ENCODE results near the gene RBMS1.
A peak's percentile ranks its signal among the peaks of the same experiment; 100 is the strongest.

Gene RBMS1

GRCh38 chr2:160522951-160523710 is 29.5 kb upstream of the RBMS1 start:
- WGBS, 2 donors (ENCODE audit: extremely low coverage in 2 of 2, insufficient read length in 2 of 2, insufficient replicate concordance in 1 of 2), result no CpG with 5 or more reads among the region's 4 CpGs

GRCh38 chr2:160517731-160518130 is 24.1 kb upstream of the RBMS1 start:
- Histone ChIP-seq H3K36me3 (replicated peaks in 1 of 2; ENCODE audit: control insufficient read depth in 2 of 2, insufficient read depth in 2 of 2, low read length in 2 of 2) (no peaks in the 10 kb centered on the region), H3K18ac (ENCODE audit: low read length) (no peak overlapping the region), H3K9me3 (replicated peaks in 1 of 2; ENCODE audit: control insufficient read depth in 2 of 2, insufficient read depth in 1 of 2, low read depth in 1 of 2, low read length in 2 of 2) (no peaks in the 10 kb centered on the region), H2BK5ac (ENCODE audit: low read length) (no peak overlapping the region), H3K79me1 (ENCODE audit: low read depth, low read length) (no peaks in the 10 kb centered on the region), H3K4me2 (ENCODE audit: insufficient read depth, low read length, poor library complexity, severe bottlenecking) (no peak overlapping the region), H3K4me3 (ENCODE audit: low read length in 2 of 2) (no peak overlapping the region), H2AK5ac (ENCODE audit: low read depth, low read length) (no peak overlapping the region), H3K23ac (ENCODE audit: low read depth, low read length, poor library complexity) (no peak overlapping the region), H3K27ac (replicated peaks; ENCODE audit: low read length) (no peak overlapping the region), H2AFZ (ENCODE audit: low read length) (no peak overlapping the region), H2BK120ac (ENCODE audit: low read depth, low read length) (no peak overlapping the region), H4K8ac (ENCODE audit: low read depth, low read length) (no peak overlapping the region), H3K4me1 (ENCODE audit: control insufficient read depth in 2 of 2, insufficient read depth in 1 of 2, low read depth in 1 of 2, low read length in 2 of 2) (no peaks in the 10 kb centered on the region), H3K4ac (ENCODE audit: low read length) (no peak overlapping the region), H2BK15ac (ENCODE audit: low read length) (no peak overlapping the region), H4K91ac (ENCODE audit: low read depth, low read length, poor library complexity) (no peak overlapping the region), H2BK12ac (ENCODE audit: low read length) (no peak overlapping the region), H3K9ac (ENCODE audit: low read depth, low read length, poor library complexity) (no peak overlapping the region), H3K14ac (ENCODE audit: low read length) (no peak overlapping the region), H3K27me3 (ENCODE audit: control insufficient read depth in 3 of 3, insufficient read depth in 3 of 3, low read depth in 1 of 3, low read length in 3 of 3) (no peaks in the 10 kb centered on the region)
- DNase-seq (ENCODE audit: low spot score), result no peak
- no CpG with 5 or more reads among the region's 2 CpGs for WGBS, 2 donors (ENCODE audit: extremely low coverage in 2 of 2, insufficient read length in 2 of 2, insufficient replicate concordance in 1 of 2)

More at GRCh38 chr2:160522951-160523710, 29.5 kb upstream of the RBMS1 start:
- no peak overlapping the region for H2AK5ac ChIP-seq (ENCODE audit: low read depth, low read length)
- H3K27ac ChIP-seq (replicated peaks; ENCODE audit: low read length), result no peak overlapping the region
- H4K8ac ChIP-seq (ENCODE audit: low read depth, low read length), result no peak overlapping the region
- H2AFZ ChIP-seq (ENCODE audit: low read length), result peak overlapping the region; percentile 37
- no peak overlapping the region for H3K4me3 ChIP-seq (ENCODE audit: low read length in 2 of 2)
- no peak for DNase-seq (ENCODE audit: low spot score)
- H3K9ac ChIP-seq (ENCODE audit: low read depth, low read length, poor library complexity), result no peak overlapping the region
- H3K9me3 ChIP-seq (replicated peaks in 1 of 2; ENCODE audit: control insufficient read depth in 2 of 2, insufficient read depth in 1 of 2, low read depth in 1 of 2, low read length in 2 of 2), result no peaks in the 10 kb centered on the region
- H3K18ac ChIP-seq (ENCODE audit: low read length), result no peak overlapping the region
- no peak overlapping the region for H2BK120ac ChIP-seq (ENCODE audit: low read depth, low read length)
- H3K36me3 ChIP-seq (replicated peaks in 1 of 2; ENCODE audit: control insufficient read depth in 2 of 2, insufficient read depth in 2 of 2, low read length in 2 of 2), result no peaks in the 10 kb centered on the region
- H3K4me1 ChIP-seq (ENCODE audit: control insufficient read depth in 2 of 2, insufficient read depth in 1 of 2, low read depth in 1 of 2, low read length in 2 of 2), result no peaks in the 10 kb centered on the region
- no peak overlapping the region for H4K91ac ChIP-seq (ENCODE audit: low read depth, low read length, poor library complexity)
- no peaks in the 10 kb centered on the region for H3K27me3 ChIP-seq (ENCODE audit: control insufficient read depth in 3 of 3, insufficient read depth in 3 of 3, low read depth in 1 of 3, low read length in 3 of 3)
- no peak overlapping the region for H3K4me2 ChIP-seq (ENCODE audit: insufficient read depth, low read length, poor library complexity, severe bottlenecking)
- H2BK15ac ChIP-seq (ENCODE audit: low read length), result no peak overlapping the region
- H3K4ac ChIP-seq (ENCODE audit: low read length), result no peak overlapping the region
- no peak overlapping the region for H3K23ac ChIP-seq (ENCODE audit: low read depth, low read length, poor library complexity)
- no peak overlapping the region for H3K14ac ChIP-seq (ENCODE audit: low read length)
- H3K79me1 ChIP-seq (ENCODE audit: low read depth, low read length), result no peaks in the 10 kb centered on the region
- no peak overlapping the region for H2BK12ac ChIP-seq (ENCODE audit: low read length)
- H2BK5ac ChIP-seq (ENCODE audit: low read length), result no peak overlapping the region

- DNase-seq (ENCODE audit: low spot score), result no peak
- H3K9me3 ChIP-seq (replicated peaks in 1 of 2; ENCODE audit: control insufficient read depth in 2 of 2, insufficient read depth in 1 of 2, low read depth in 1 of 2, low read length in 2 of 2), result no peaks in the 10 kb centered on the region
- no peak overlapping the region for H2BK12ac ChIP-seq (ENCODE audit: low read length)
- H4K91ac ChIP-seq (ENCODE audit: low read depth, low read length, poor library complexity), result no peak overlapping the region
- H3K18ac ChIP-seq (ENCODE audit: low read length), result no peak overlapping the region
- no peaks in the 10 kb centered on the region for H3K4me1 ChIP-seq (ENCODE audit: control insufficient read depth in 2 of 2, insufficient read depth in 1 of 2, low read depth in 1 of 2, low read length in 2 of 2)
- no peak overlapping the region for H3K4ac ChIP-seq (ENCODE audit: low read length)
- H3K4me2 ChIP-seq (ENCODE audit: insufficient read depth, low read length, poor library complexity, severe bottlenecking), result no peak overlapping the region
- no peak overlapping the region for H3K14ac ChIP-seq (ENCODE audit: low read length)
- H4K8ac ChIP-seq (ENCODE audit: low read depth, low read length), result no peak overlapping the region
- no peak overlapping the region for H3K27ac ChIP-seq (replicated peaks; ENCODE audit: low read length)
- no peak overlapping the region for H2BK5ac ChIP-seq (ENCODE audit: low read length)
- H2AK5ac ChIP-seq (ENCODE audit: low read depth, low read length), result no peak overlapping the region
- no peaks in the 10 kb centered on the region for H3K27me3 ChIP-seq (ENCODE audit: control insufficient read depth in 3 of 3, insufficient read depth in 3 of 3, low read depth in 1 of 3, low read length in 3 of 3)
- WGBS, 2 donors (ENCODE audit: extremely low coverage in 2 of 2, insufficient read length in 2 of 2, insufficient replicate concordance in 1 of 2), result no CpG with 5 or more reads among the region's 10 CpGs
- H3K36me3 ChIP-seq (replicated peaks in 1 of 2; ENCODE audit: control insufficient read depth in 2 of 2, insufficient read depth in 2 of 2, low read length in 2 of 2), result no peaks in the 10 kb centered on the region
- H3K79me1 ChIP-seq (ENCODE audit: low read depth, low read length), result no peaks in the 10 kb centered on the region
- no peak overlapping the region for H3K4me3 ChIP-seq (ENCODE audit: low read length in 2 of 2)
- peak overlapping the region; percentile 64 for H2AFZ ChIP-seq (ENCODE audit: low read length)
- H2BK15ac ChIP-seq (ENCODE audit: low read length), result no peak overlapping the region
- no peak overlapping the region for H3K23ac ChIP-seq (ENCODE audit: low read depth, low read length, poor library complexity)
- no peak overlapping the region for H3K9ac ChIP-seq (ENCODE audit: low read depth, low read length, poor library complexity)
- H2BK120ac ChIP-seq (ENCODE audit: low read depth, low read length), result no peak overlapping the region
Observed at GRCh38 chr2:160516547-160517365, 23.1 kb upstream of the RBMS1 start.

- Histone ChIP-seq H3K79me1 (ENCODE audit: low read depth, low read length) (no peaks in the 10 kb centered on the region), H3K4me3 (ENCODE audit: low read length in 2 of 2) (no peak overlapping the region), H4K91ac (ENCODE audit: low read depth, low read length, poor library complexity) (no peak overlapping the region), H2AFZ (ENCODE audit: low read length) (no peak overlapping the region), H3K23ac (ENCODE audit: low read depth, low read length, poor library complexity) (no peak overlapping the region), H3K9ac (ENCODE audit: low read depth, low read length, poor library complexity) (no peak overlapping the region), H3K36me3 (replicated peaks in 1 of 2; ENCODE audit: control insufficient read depth in 2 of 2, insufficient read depth in 2 of 2, low read length in 2 of 2) (no peaks in the 10 kb centered on the region), H3K4me2 (ENCODE audit: insufficient read depth, low read length, poor library complexity, severe bottlenecking) (no peak overlapping the region), H3K27me3 (ENCODE audit: control insufficient read depth in 3 of 3, insufficient read depth in 3 of 3, low read depth in 1 of 3, low read length in 3 of 3) (no peaks in the 10 kb centered on the region), H2BK5ac (ENCODE audit: low read length) (no peak overlapping the region), H3K14ac (ENCODE audit: low read length) (no peak overlapping the region), H3K9me3 (replicated peaks in 1 of 2; ENCODE audit: control insufficient read depth in 2 of 2, insufficient read depth in 1 of 2, low read depth in 1 of 2, low read length in 2 of 2) (no peaks in the 10 kb centered on the region), H2BK15ac (ENCODE audit: low read length) (no peak overlapping the region), H3K4me1 (ENCODE audit: control insufficient read depth in 2 of 2, insufficient read depth in 1 of 2, low read depth in 1 of 2, low read length in 2 of 2) (no peaks in the 10 kb centered on the region), H3K4ac (ENCODE audit: low read length) (no peak overlapping the region), H4K8ac (ENCODE audit: low read depth, low read length) (no peak overlapping the region), H3K27ac (replicated peaks; ENCODE audit: low read length) (no peak overlapping the region), H2AK5ac (ENCODE audit: low read depth, low read length) (no peak overlapping the region), H2BK120ac (ENCODE audit: low read depth, low read length) (no peak overlapping the region), H3K18ac (ENCODE audit: low read length) (no peak overlapping the region), H2BK12ac (ENCODE audit: low read length) (no peak overlapping the region)
- no peak for DNase-seq (ENCODE audit: low spot score)
- WGBS, 2 donors (ENCODE audit: extremely low coverage in 2 of 2, insufficient read length in 2 of 2, insufficient replicate concordance in 1 of 2), result no CpG with 5 or more reads among the region's 1 CpG
Observed at GRCh38 chr2:160515120-160515519, 21.5 kb upstream of the RBMS1 start.
